T-cell (primary cell): Measurements from ENCODE around the gene NMB. TPM values are rescaled to one million over a fixed set of nuclear protein-coding genes. Genes with fewer than 3 reads are reported as not detected.
A peak's percentile ranks its signal among the peaks of the same experiment; 100 is the strongest.
"Not testable (repeated sequence)": the region's sequence is repeated elsewhere in the genome, so short reads cannot be mapped to it uniquely, and the experiment has no call there.

Experiments
- ATAC-seq, 4 experiments: fragments of 200-7000 bp in 3 of 4; fragments of 150-1000 bp in 1 of 4; cut with Tn5 transposase; replicated peaks in 1 of 4; 1 replicate in 3 of 4; 2 replicates in 1 of 4; pipeline ENCODE4 v1.10.0; 2021; ENCODE audit warnings: moderate library complexity in 3 of 4, mild to moderate bottlenecking in 2 of 4, moderate number of reproducible peaks in 1 of 4
- CTCF ChIA-PET, 2 donors: fragments of 300-600 bp; sonication (Branson Sonifier 250); formaldehyde crosslinking; loops; one replicate each; lab custom pipeline; 2022; ENCODE audit warnings: antibody characterized with exemption in 2 of 2; lab: Charles Lee
- POLR2A ChIA-PET, 2 donors: fragments of 300-600 bp; sonication (Branson Sonifier 250); formaldehyde crosslinking; loops; one replicate each; lab custom pipeline; 2022; ENCODE audit warnings: antibody characterized with exemption in 2 of 2; lab: Charles Lee
- DNase-seq, 35 experiments: peaks; one replicate each; pipeline versions ENCODE4 v3.0.0 to v3.0.0-alpha.2; 2013 to 2023
- H3K27ac ChIP-seq: one replicate; pipeline ENCODE4 v1.5.1; 2013; ENCODE audit warnings: low read length
- H3K27me3 ChIP-seq, 2 experiments: replicated peaks in 1 of 2; 1 replicate in 1 of 2; 2 replicates in 1 of 2; pipeline versions ENCODE4 v1.6.1 to v1.7.0; 2013; ENCODE audit warnings: low read length in 1 of 2, mixed read lengths in 1 of 2; ENCODE audit not compliant: control insufficient read depth in 2 of 2, insufficient read depth in 2 of 2; ENCODE audit errors: extremely low read depth in 1 of 2
- H3K36me3 ChIP-seq, 2 donors: 1 replicate in 1 of 2; 2 replicates in 1 of 2; pipeline versions ENCODE4 v1.6.1 to v1.7.0; 2013; ENCODE audit warnings: low read length in 1 of 2; ENCODE audit not compliant: control insufficient read depth in 2 of 2, insufficient read depth in 1 of 2; ENCODE audit errors: extremely low read depth in 1 of 2
- H3K4me1 ChIP-seq, 2 experiments: 1 replicate in 1 of 2; 2 replicates in 1 of 2; pipeline versions ENCODE4 v1.6.1 to v1.7.0; 2013; ENCODE audit warnings: low read length in 2 of 2, mixed read lengths in 1 of 2; ENCODE audit not compliant: insufficient read depth in 2 of 2, control insufficient read depth in 1 of 2; ENCODE audit errors: extremely low read depth in 1 of 2
- H3K4me3 ChIP-seq, 2 donors: 1 replicate in 1 of 2; 2 replicates in 1 of 2; pipeline versions ENCODE4 v1.5.1 to v1.7.0; 2013; ENCODE audit warnings: mild to moderate bottlenecking in 2 of 2, low read length in 1 of 2, moderate library complexity in 1 of 2; ENCODE audit not compliant: control insufficient read depth in 1 of 2; ENCODE audit errors: extremely low read depth in 1 of 2
- H3K9me3 ChIP-seq: 2 replicates; pipeline ENCODE4 v1.7.0; 2013
- H3K27ac Mint-ChIP-seq, 2 donors: one replicate each; pipeline ENCODE4 v1.8.0; 2020 to 2021; ENCODE audit warnings: mild to moderate bottlenecking in 2 of 2, mixed read lengths in 2 of 2
- H3K27me3 Mint-ChIP-seq, 2 donors: one replicate each; pipeline ENCODE4 v1.8.0; 2021 to 2022; ENCODE audit warnings: mixed read lengths in 2 of 2
- H3K36me3 Mint-ChIP-seq: one replicate; pipeline ENCODE4 v1.8.0; 2021; ENCODE audit warnings: mixed read lengths
- H3K4me1 Mint-ChIP-seq, 3 donors: one replicate each; pipeline ENCODE4 v1.8.0; 2020 to 2022; ENCODE audit warnings: mixed read lengths in 3 of 3, mild to moderate bottlenecking in 1 of 3
- H3K4me3 Mint-ChIP-seq, 3 donors: one replicate each; pipeline ENCODE4 v1.8.0; 2020 to 2022; ENCODE audit warnings: mild to moderate bottlenecking in 3 of 3, mixed read lengths in 3 of 3, moderate library complexity in 3 of 3
- H3K9me3 Mint-ChIP-seq, 3 donors: one replicate each; pipeline ENCODE4 v1.8.0; 2020 to 2022; ENCODE audit warnings: mixed read lengths in 3 of 3
- WGBS: methylation state at CpG from one replicate; pipeline ENCODE4 v1.1.5; 2013; ENCODE audit warnings: missing lambda C conversion rate; ENCODE audit not compliant: insufficient coverage; 5-methylcytosine and 5-hydroxymethylcytosine counted together
- total RNA-seq, 35 experiments: library from RNA in 6 of 35; stranded (reverse) in 6 of 35; fragments of 120-200 nt in 1 of 35; gene quantifications; one replicate each; pipeline versions ENCODE4 v1.2.1 to v1.2.4 and lab custom pipeline; 2013 to 2026

NMB gene
- total RNA-seq, 5 donors from 2014 or later (not counting 1 experiment from before 2014, with no cell fraction given), result 1.3 to 3.5 (median 2.9) TPM

- Histone ChIP-seq H3K27ac (no peak overlapping the region), H3K36me3 (peaks cover 16 to 80% of the 10 kb centered on the region in 2 donors), H3K4me3 (no peak overlapping the region), H3K9me3 (no peaks in the 10 kb centered on the region), H3K4me1 (no peaks in the 10 kb centered on the region), H3K27me3 (no peaks in the 10 kb centered on the region)
- Mint-ChIP-seq H3K9me3 (no peaks in the 10 kb centered on the region), H3K4me3 (no peak overlapping the region), H3K36me3 (peaks cover 42% of the 10 kb centered on the region), H3K4me1 (peaks cover 3 to 14% (median 11%) of the 10 kb centered on the region in 3 donors), H3K27me3 (no peaks in the 10 kb centered on the region), H3K27ac (no peak overlapping the region)
- CTCF ChIA-PET, result interaction anchor here (0.6 to 0.7 kb wide), 2 partner anchors 11 to 59 kb away, joined by 4 to 10 read pairs; no protein-coding TSS in a partner anchor
- WGBS, result 99% methylated on average over 8 of the region's 10 CpGs
- POLR2A ChIA-PET, result interaction anchor here in 1 of 2 donors (0.6 kb wide), 1 partner anchor 10 kb away, joined by 4 read pairs; no protein-coding TSS in a partner anchor
- no peak for DNase-seq
- no peak for ATAC-seq
Observed at GRCh38 chr15:84645496-84645895, 12.5 kb downstream of the NMB start.

- Histone ChIP-seq H3K36me3 (peaks cover 24 to 84% of the 10 kb centered on the region in 2 donors), H3K27me3 (no peaks in the 10 kb centered on the region), H3K9me3 (no peaks in the 10 kb centered on the region), H3K4me1 (no peaks in the 10 kb centered on the region), H3K4me3 (no peak overlapping the region), H3K27ac (no peak overlapping the region)
- peaks cover 50% of the 10 kb centered on the region for H3K36me3 Mint-ChIP-seq
- POLR2A ChIA-PET, result interaction anchor here in 1 of 2 donors (0.7 kb wide), 1 partner anchor 131 kb away, joined by 7 read pairs; no protein-coding TSS in a partner anchor
- H3K27me3 Mint-ChIP-seq, result no peaks in the 10 kb centered on the region
- no peak overlapping the region for H3K27ac Mint-ChIP-seq
- ATAC-seq, result no peak
- H3K4me3 Mint-ChIP-seq, result no peak overlapping the region
- CTCF ChIA-PET, result interaction anchor here in 1 of 2 donors (0.7 kb wide), 1 partner anchor 399 kb away, joined by 3 read pairs; no protein-coding TSS in a partner anchor
- no peaks in the 10 kb centered on the region for H3K9me3 Mint-ChIP-seq
- 88% methylated on average over 5 of the region's 6 CpGs for WGBS
- no peak for DNase-seq
- H3K4me1 Mint-ChIP-seq, result peaks cover 0 to 9% (median 8%) of the 10 kb centered on the region in 3 donors
Observed at GRCh38 chr15:84643838-84644237, 14.2 kb downstream of the NMB start.

- H3K4me3 ChIP-seq, ATAC-seq, POLR2A ChIA-PET, H3K4me1 Mint-ChIP-seq, H3K27me3 ChIP-seq, H3K9me3 Mint-ChIP-seq, DNase-seq, H3K9me3 ChIP-seq, H3K27me3 Mint-ChIP-seq, H3K4me3 Mint-ChIP-seq, CTCF ChIA-PET, H3K4me1 ChIP-seq, H3K27ac ChIP-seq: not testable (repeated sequence)
- peaks cover 24 to 81% of the 10 kb centered on the region in 2 donors for H3K36me3 ChIP-seq
- H3K27ac Mint-ChIP-seq, result peak overlapping the region in 1 of 2 donors; percentile 11
- H3K36me3 Mint-ChIP-seq, result peaks cover 44% of the 10 kb centered on the region
- 0% methylated on average over 1 of the region's 2 CpGs for WGBS
Observed at GRCh38 chr15:84642640-84643039, 15.4 kb downstream of the NMB start.

- POLR2A ChIA-PET, result interaction anchor here in 1 of 2 donors (0.6 kb wide), 1 partner anchor 17 kb away, joined by 3 read pairs; no protein-coding TSS in a partner anchor
- CTCF ChIA-PET, H3K9me3 ChIP-seq, H3K4me1 Mint-ChIP-seq, DNase-seq, H3K4me1 ChIP-seq, H3K27me3 ChIP-seq, H3K9me3 Mint-ChIP-seq, H3K4me3 ChIP-seq, H3K27me3 Mint-ChIP-seq, H3K27ac ChIP-seq, H3K4me3 Mint-ChIP-seq, ATAC-seq: not testable (repeated sequence)
- WGBS, result 99% methylated on average over 7 of the region's 9 CpGs
- Mint-ChIP-seq H3K36me3 (peaks cover 43% of the 10 kb centered on the region), H3K27ac (peak overlapping the region in 1 of 2 donors; percentile 11)
- H3K36me3 ChIP-seq, result peaks cover 23 to 79% of the 10 kb centered on the region in 2 donors
Observed at GRCh38 chr15:84641871-84642270, 16.1 kb downstream of the NMB start.

- ChIA-PET POLR2A (interaction anchor here (0.6 to 1.3 kb wide), 2 partner anchors 14 to 97 kb away, joined by 3 read pairs; no protein-coding TSS in a partner anchor), CTCF (interaction anchor here in 1 of 2 donors (0.7 to 1.0 kb wide), 2 partner anchors 14 to 83 kb away, joined by 3 to 4 read pairs; no protein-coding TSS in a partner anchor)
- no CpG with 5 or more reads among the region's 3 CpGs for WGBS
- Histone ChIP-seq H3K9me3 (no peaks in the 10 kb centered on the region), H3K27ac (no peak overlapping the region), H3K4me3 (no peak overlapping the region), H3K27me3 (no peaks in the 10 kb centered on the region), H3K36me3 (peaks cover 10 to 50% of the 10 kb centered on the region in 2 donors), H3K4me1 (peaks cover 13 to 16% of the 10 kb centered on the region in 2 experiments)
- H3K4me1 Mint-ChIP-seq, result peaks cover 28 to 33% (median 31%) of the 10 kb centered on the region in 3 donors
- no peaks in the 10 kb centered on the region for H3K27me3 Mint-ChIP-seq
- DNase-seq, result peak in 1 of 35 experiments; percentile 41
- no peaks in the 10 kb centered on the region for H3K9me3 Mint-ChIP-seq
- no peak for ATAC-seq
- H3K36me3 Mint-ChIP-seq, result peaks cover 32% of the 10 kb centered on the region
- peak overlapping the region; percentile 82 for H3K27ac Mint-ChIP-seq
- no peak overlapping the region for H3K4me3 Mint-ChIP-seq
Observed at GRCh38 chr15:84638103-84638502, 19.9 kb downstream of the NMB start.

- Mint-ChIP-seq H3K36me3 (peaks cover 14% of the 10 kb centered on the region), H3K9me3 (no peaks in the 10 kb centered on the region), H3K27ac (peak overlapping the region; percentile 82 to 85), H3K4me1 (peaks cover 48 to 52% (median 49%) of the 10 kb centered on the region in 3 donors), H3K27me3 (no peaks in the 10 kb centered on the region), H3K4me3 (peak overlapping the region; percentile 86 to 95 (median 86))
- DNase-seq (peak in 1 of 35 experiments; percentile 19), ATAC-seq (no peak)
- CTCF ChIA-PET, result interaction anchor here (0.5 to 2.1 kb wide), 6 partner anchors 19 to 64 kb away, joined by 3 to 6 read pairs (median 4); partner anchors contain the start of genes NMB (in 1 of the 2) and WDR73 (in 1 of the 2)
- Histone ChIP-seq H3K27ac (peak overlapping the region; percentile 11), H3K4me3 (peak overlapping the region; percentile 58 to 76), H3K4me1 (peaks cover 26 to 40% of the 10 kb centered on the region in 2 experiments), H3K9me3 (no peaks in the 10 kb centered on the region), H3K36me3 (peaks cover 1 to 20% of the 10 kb centered on the region in 2 donors), H3K27me3 (no peaks in the 10 kb centered on the region)
- POLR2A ChIA-PET, result interaction anchor here in 1 of 2 donors (1.1 kb wide), 1 partner anchor 20 kb away, joined by 5 read pairs; the partner anchor contains the start of gene WDR73
- WGBS, result 12% methylated on average over 15 of the region's 23 CpGs
Observed at GRCh38 chr15:84634228-84634837, 23.7 kb downstream of the NMB start.
